Measurements from ENCODE around the gene GORASP2.
A peak's percentile ranks its signal among the peaks of the same experiment; 100 is the strongest.

The GORASP2 gene

GRCh38 chr2:170966648-170967396, 37.8 kb downstream of the GORASP2 start:
- DNase-seq (ENCODE audit: low read depth), result no peak

GRCh38 chr2:170967553-170967952, 38.5 kb downstream of the GORASP2 start:
- DNase-seq (ENCODE audit: low read depth), result no peak

GRCh38 chr2:170968205-170969003, 39.4 kb downstream of the GORASP2 start:
- no peak for DNase-seq (ENCODE audit: low read depth)

GRCh38 chr2:170969030-170969429, 40.0 kb downstream of the GORASP2 start:
- DNase-seq (ENCODE audit: low read depth), result no peak

GRCh38 chr2:170969872-170970496, 40.9 kb downstream of the GORASP2 start:
- no peak for DNase-seq (ENCODE audit: low read depth)

GRCh38 chr2:170971071-170971470, 42.0 kb downstream of the GORASP2 start:
- no peak for DNase-seq (ENCODE audit: low read depth)

- DNase-seq (ENCODE audit: low read depth), result no peak
Observed at GRCh38 chr2:170972296-170973224, 43.5 kb downstream of the GORASP2 start.

GRCh38 chr2:170973225-170973491, 44.1 kb downstream of the GORASP2 start:
- no peak for DNase-seq (ENCODE audit: low read depth)

- peak; percentile 82 for DNase-seq (ENCODE audit: low read depth)
Observed at GRCh38 chr2:170973492-170974303, 44.6 kb downstream of the GORASP2 start.

GRCh38 chr2:170974304-170974993, 45.4 kb downstream of the GORASP2 start:
- no peak for DNase-seq (ENCODE audit: low read depth)

- DNase-seq (ENCODE audit: low read depth), result no peak
Observed at GRCh38 chr2:170975127-170975942, 46.3 kb downstream of the GORASP2 start.

GRCh38 chr2:170975943-170976270, 46.9 kb downstream of the GORASP2 start:
- DNase-seq (ENCODE audit: low read depth), result no peak

- no peak for DNase-seq (ENCODE audit: low read depth)
Observed at GRCh38 chr2:170984079-170984478, 55.0 kb downstream of the GORASP2 start.

GRCh38 chr2:170985407-170985806, 56.4 kb downstream of the GORASP2 start:
- DNase-seq (ENCODE audit: low read depth), result no peak

- DNase-seq (ENCODE audit: low read depth), result no peak
Observed at GRCh38 chr2:170986566-170987258, 57.7 kb downstream of the GORASP2 start.

GRCh38 chr2:170991398-170992182, 62.5 kb downstream of the GORASP2 start:
- DNase-seq (ENCODE audit: low read depth), result no peak

- DNase-seq (ENCODE audit: low read depth), result no peak
Observed at GRCh38 chr2:170996316-170996715, 67.3 kb downstream of the GORASP2 start.

- no peak for DNase-seq (ENCODE audit: low read depth)
Observed at GRCh38 chr2:170997893-170998597, 69.0 kb downstream of the GORASP2 start.
